Right atrium auricular region (tissue), 2 donors: ENCODE measurements around the gene MGAT5. TPM values are rescaled to one million over a fixed set of nuclear protein-coding genes. Genes with fewer than 3 reads are reported as not detected.

Experiments
- DNase-seq: peaks from one replicate; pipeline ENCODE4 v3.0.0-alpha.2; 2019; ENCODE audit warnings: low spot score
- H3K27ac ChIP-seq, 2 donors: fragments of 200-600 bp; sonication (generic); 1 replicate in 1 of 2; 2 replicates in 1 of 2; pipeline ENCODE4 v1.5.1; 2016 to 2019
- H3K27me3 ChIP-seq, 2 donors: fragments of 200-600 bp; sonication (generic); one replicate each; pipeline versions ENCODE4 v1.5.1 to v1.6.0; 2017 to 2019
- H3K36me3 ChIP-seq: fragments of 200-600 bp; sonication (generic); one replicate; pipeline ENCODE4 v1.5.1; 2016
- H3K4me1 ChIP-seq, 2 donors: fragments of 200-600 bp; sonication (generic); one replicate each; pipeline versions ENCODE4 v1.5.1 to v1.6.0; 2017 to 2019
- H3K4me3 ChIP-seq, 2 donors: fragments of 200-600 bp; sonication (generic); 1 replicate in 1 of 2; 2 replicates in 1 of 2; pipeline ENCODE4 v1.5.1; 2017 to 2019; ENCODE audit warnings: mild to moderate bottlenecking in 1 of 2, moderate library complexity in 1 of 2
- H3K9me3 ChIP-seq, 2 donors: fragments of 200-600 bp; sonication (generic); one replicate each; pipeline ENCODE4 v1.5.1; 2019
- CTCF ChIP-seq, 2 donors: fragments of 200-600 bp; sonication (generic); IDR thresholded peaks; one replicate each; pipeline ENCODE4 v1.5.1; 2019; ENCODE audit warnings: antibody characterized with exemption in 2 of 2
- total RNA-seq, 2 donors: library from RNA; depleted of rRNA; stranded (reverse); fragments of >200 nt; gene quantifications; one replicate each; pipeline ENCODE4 v1.1.0, GENCODE V29; 2016

MGAT5 gene
- total RNA-seq, 2 donors from 2014 or later, result 56.9 to 91.0 TPM

GRCh38 chr2:134401789-134402188 is 147.9 kb downstream of the MGAT5 start:
- no peak overlapping the region for H3K4me3 ChIP-seq
- H3K36me3 ChIP-seq, result no peaks in the 10 kb centered on the region
- no peaks in the 10 kb centered on the region for H3K9me3 ChIP-seq
- DNase-seq, result no peak
- H3K4me1 ChIP-seq, result peaks cover 0 to 34% of the 10 kb centered on the region in 2 donors
- no peak for TF ChIP-seq CTCF (IDR thresholded peaks at IDR 0.05)
- peak overlapping the region; percentile 62 to 78 for H3K27ac ChIP-seq
- H3K27me3 ChIP-seq, result no peaks in the 10 kb centered on the region

DNA sequence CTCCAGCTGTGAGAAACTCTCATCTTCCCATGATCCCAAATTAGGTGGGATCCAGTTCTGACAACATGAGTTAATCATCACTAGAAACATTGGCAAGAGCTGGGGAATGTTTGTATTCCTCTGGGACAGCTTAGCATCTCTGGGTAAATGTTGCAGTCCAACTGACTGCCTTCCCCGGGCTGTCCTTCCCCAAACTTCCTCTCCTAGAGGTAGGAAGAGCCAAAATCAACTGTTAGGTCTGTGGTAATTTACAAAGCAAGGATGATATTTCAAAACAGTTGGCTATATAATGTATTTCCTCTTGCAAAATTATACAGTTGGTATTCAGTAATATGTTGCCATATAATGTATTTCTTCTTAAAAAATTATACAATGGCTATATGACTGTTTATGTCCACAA is 148.5 kb downstream of the MGAT5 start:
- Histone ChIP-seq H3K9me3 (no peaks in the 10 kb centered on the region), H3K27ac (peak overlapping the region; percentile 62 to 78), H3K4me3 (no peak overlapping the region), H3K36me3 (no peaks in the 10 kb centered on the region), H3K27me3 (no peaks in the 10 kb centered on the region), H3K4me1 (peaks cover 0 to 30% of the 10 kb centered on the region in 2 donors)
- no peak for DNase-seq
- no peak for TF ChIP-seq CTCF (IDR thresholded peaks at IDR 0.05)

- H3K4me1 ChIP-seq, result peaks cover 0 to 54% of the 10 kb centered on the region in 2 donors
- no peak for DNase-seq
- no peaks in the 10 kb centered on the region for H3K9me3 ChIP-seq
- no peak overlapping the region for H3K27ac ChIP-seq
- TF ChIP-seq CTCF (IDR thresholded peaks at IDR 0.05), result no peak
- H3K36me3 ChIP-seq, result no peaks in the 10 kb centered on the region
- H3K4me3 ChIP-seq, result no peak overlapping the region
- no peaks in the 10 kb centered on the region for H3K27me3 ChIP-seq
These were observed 151.8 kb downstream of the MGAT5 start for GRCh38 chr2:134405611-134406081.

DNA sequence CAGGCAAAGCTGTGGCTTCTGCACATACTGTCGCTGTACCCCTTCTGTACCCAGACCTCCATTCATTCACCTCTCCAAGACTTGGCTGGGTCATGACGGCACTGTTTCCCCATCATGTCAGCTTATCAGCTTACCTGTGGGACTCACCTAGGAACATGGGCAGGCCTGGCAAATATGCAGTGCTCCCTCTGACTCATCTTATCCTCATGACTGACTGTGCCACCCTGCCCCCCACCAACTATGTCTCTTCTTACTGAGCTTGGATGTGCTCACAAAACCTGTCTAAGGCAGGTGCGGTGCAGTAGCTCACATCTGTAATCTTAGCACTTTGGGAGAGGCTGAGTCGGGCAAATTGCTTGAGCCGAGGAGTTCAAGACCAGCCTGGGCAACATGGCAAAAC is 152.4 kb downstream of the MGAT5 start:
- TF ChIP-seq CTCF (IDR thresholded peaks at IDR 0.05), result no peak
- Histone ChIP-seq H3K27ac (no peak overlapping the region), H3K9me3 (no peaks in the 10 kb centered on the region), H3K27me3 (no peaks in the 10 kb centered on the region), H3K4me1 (peaks cover 0 to 54% of the 10 kb centered on the region in 2 donors), H3K4me3 (no peak overlapping the region), H3K36me3 (no peaks in the 10 kb centered on the region)
- no peak for DNase-seq

DNA sequence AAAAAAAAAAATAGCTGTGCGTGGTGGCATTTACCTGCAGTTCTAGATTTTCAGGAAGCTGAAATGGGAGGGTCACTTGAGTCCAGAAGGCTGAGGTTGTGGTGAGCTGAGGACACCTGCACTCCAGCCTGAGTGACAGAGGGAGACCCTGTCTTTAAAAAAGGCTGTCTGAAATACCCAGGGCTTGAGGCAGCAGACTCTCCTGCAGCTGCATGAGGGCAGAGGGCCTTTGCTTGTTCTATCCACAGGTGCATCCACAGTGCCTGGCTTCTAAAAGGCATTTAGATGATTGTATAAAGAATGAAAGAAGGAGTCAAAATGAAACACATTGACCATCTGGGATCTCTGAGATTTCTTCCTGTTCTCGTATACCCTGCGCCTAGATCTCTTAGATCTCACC is 152.9 kb downstream of the MGAT5 start:
- H3K27ac ChIP-seq, result no peak overlapping the region
- no peak for DNase-seq
- peaks cover 0 to 54% of the 10 kb centered on the region in 2 donors for H3K4me1 ChIP-seq
- no peaks in the 10 kb centered on the region for H3K27me3 ChIP-seq
- TF ChIP-seq CTCF (IDR thresholded peaks at IDR 0.05), result no peak
- no peaks in the 10 kb centered on the region for H3K9me3 ChIP-seq
- H3K4me3 ChIP-seq, result no peak overlapping the region
- H3K36me3 ChIP-seq, result no peaks in the 10 kb centered on the region
